Stimulated activated CD4-positive, alpha-beta T cell treated with anti-CD3 and anti-CD28 coated beads, Interleukin-1b, Interleukin-23, amount 100 ng/mL, for 24 hours (primary cell): ENCODE measurements around the gene KRI1.

Experiments
- DNase-seq, 4 experiments: peaks; one replicate each; pipeline ENCODE4 v3.0.0-alpha.2; 2020; ENCODE audit warnings: low read depth in 4 of 4, low spot score in 1 of 4

KRI1 gene

GRCh38 chr19:10565567-10566407 is at the start of gene KRI1:
TSS of gene KRI1 (minus strand) at chr19:10566010. CDS start at chr19:10565999, 11 bp downstream.
- DNase-seq = peak; percentile 95 to 99 (median 96)

- DNase-seq = no peak
These were observed 46.8 kb upstream of the KRI1 start for GRCh38 chr19:10612499-10613119.

GRCh38 chr19:10611907-10612306 is 46.1 kb upstream of the KRI1 start:
- DNase-seq = no peak

GRCh38 chr19:10604460-10604980 is 38.7 kb upstream of the KRI1 start:
- DNase-seq = no peak

GRCh38 chr19:10603873-10604459 is 38.2 kb upstream of the KRI1 start:
- DNase-seq = no peak

GRCh38 chr19:10603084-10603872 is 37.5 kb upstream of the KRI1 start:
- peak in 3 of 4 experiments; percentile 35 to 60 (median 49) for DNase-seq

- DNase-seq = peak; percentile 75 to 87 (median 82)
These were observed 36.7 kb upstream of the KRI1 start for GRCh38 chr19:10602330-10603083.

GRCh38 chr19:10601999-10602329 is 36.2 kb upstream of the KRI1 start:
- DNase-seq = no peak

GRCh38 chr19:10600149-10600548 is 34.3 kb upstream of the KRI1 start:
- no peak for DNase-seq

GRCh38 chr19:10593820-10594637 is 28.2 kb upstream of the KRI1 start:
- DNase-seq = no peak

- DNase-seq = no peak
These were observed 27.3 kb upstream of the KRI1 start for GRCh38 chr19:10593148-10593547.

GRCh38 chr19:10587839-10588150 is 22.0 kb upstream of the KRI1 start:
- no peak for DNase-seq

- no peak for DNase-seq
These were observed 21.4 kb upstream of the KRI1 start, which contains the start of gene AP1M2 for GRCh38 chr19:10587022-10587838. TSS of gene AP1M2 (minus strand) at chr19:10587312. CDS start at chr19:10587231, 81 bp downstream.

- DNase-seq = no peak
These were observed 20.6 kb upstream of the KRI1 start for GRCh38 chr19:10586396-10586795.

GRCh38 chr19:10583036-10583776 is 17.4 kb upstream of the KRI1 start:
- DNase-seq = no peak

GRCh38 chr19:10582091-10582490 is 16.3 kb upstream of the KRI1 start:
- DNase-seq = no peak

GRCh38 chr19:10580979-10581631 is 15.3 kb upstream of the KRI1 start:
- peak; percentile 74 to 86 (median 82) for DNase-seq

- no peak for DNase-seq
These were observed 12.1 kb upstream of the KRI1 start for GRCh38 chr19:10577951-10578350.
